ENCODE data around the gene BCAT1.

BCAT1 gene

DNA sequence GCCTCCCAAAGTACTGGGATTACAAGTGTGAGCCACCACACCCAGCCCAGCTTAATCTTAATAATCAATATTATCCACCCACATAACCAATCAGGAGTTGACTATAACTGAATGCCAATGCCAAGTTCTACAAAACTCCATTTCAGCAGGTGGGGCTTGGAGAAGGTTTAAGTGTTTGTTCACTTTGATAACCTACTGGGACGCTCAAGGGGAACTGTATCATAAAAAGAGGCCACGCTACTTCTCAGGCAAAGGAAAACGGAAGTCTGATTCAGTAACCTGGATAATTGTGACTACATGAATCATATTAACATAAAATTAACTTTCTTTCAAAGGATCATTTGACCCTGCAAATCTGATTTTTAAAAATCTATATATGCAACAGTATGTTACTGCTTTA lies 179.2 kb downstream of the BCAT1 start:
- no peak for DNase-seq (ENCODE audit: low spot score)

GRCh38 chr12:24768415-24768814 lies 180.5 kb downstream of the BCAT1 start:
- DNase-seq (ENCODE audit: low spot score) = no peak

DNA sequence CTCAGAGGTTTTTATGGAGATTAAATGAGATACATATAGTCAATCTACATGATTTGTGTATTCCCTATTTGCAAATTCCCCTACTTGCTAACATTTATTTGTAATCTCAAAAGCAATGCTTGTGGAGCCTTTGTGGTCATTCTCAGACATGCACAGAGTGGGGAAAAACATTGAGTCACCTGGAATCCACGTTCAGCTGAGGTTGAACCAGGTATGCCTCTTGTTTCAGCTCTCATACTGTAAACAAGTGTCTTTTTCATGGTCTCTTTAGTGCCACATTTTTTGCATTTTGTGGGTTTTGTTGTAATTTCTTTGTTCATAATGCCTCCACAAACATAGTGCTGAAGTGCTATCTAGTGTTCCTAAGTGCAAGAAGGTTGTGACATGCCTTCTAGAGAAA lies 181.9 kb downstream of the BCAT1 start:
- DNase-seq (ENCODE audit: low spot score) = no peak

DNA sequence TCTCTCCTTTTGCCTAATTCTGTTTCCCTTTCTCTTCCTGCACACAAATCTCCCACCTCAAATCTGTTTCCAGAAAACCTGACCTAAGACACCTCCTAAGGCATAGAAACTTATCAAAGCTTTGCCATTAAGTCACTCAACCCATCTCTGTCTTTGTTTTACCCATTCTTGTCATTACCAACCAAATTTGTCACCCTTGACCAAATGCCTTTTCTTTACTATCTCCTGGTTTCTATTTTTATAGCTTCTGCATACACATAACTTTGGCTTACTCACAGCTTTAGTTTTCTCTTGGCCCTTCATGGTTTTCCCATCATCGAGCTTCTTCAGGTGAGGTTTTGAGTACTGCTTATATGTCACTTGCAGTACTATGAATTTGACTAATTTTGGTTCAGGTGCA lies 184.2 kb downstream of the BCAT1 start:
- no peak for DNase-seq (ENCODE audit: low spot score)

- DNase-seq (ENCODE audit: low spot score) = no peak
Measured at GRCh38 chr12:24760606-24761378, 188.1 kb downstream of the BCAT1 start.

GRCh38 chr12:24760162-24760561 lies 188.7 kb downstream of the BCAT1 start:
- DNase-seq (ENCODE audit: low spot score) = no peak

Data from HuH-7.5 (cell line).